HEK293T (cell line): Measurements from ENCODE around the gene CALCR.
A peak's percentile ranks its signal among the peaks of the same experiment; 100 is the strongest.

Experiments used
- CTCF ChIA-PET: fragments of 350-600 bp; formaldehyde crosslinking; extraction: SDS; loops from one replicate; lab custom pipeline; 2021; ENCODE audit warnings: antibody characterized with exemption, inconsistent platforms; lab: Yijun Ruan, JAX
- POLR2A ChIA-PET: fragments of 350-600 bp; formaldehyde crosslinking; extraction: SDS; loops from one replicate; lab custom pipeline; 2020; ENCODE audit warnings: antibody characterized with exemption, inconsistent platforms; lab: Yijun Ruan, JAX
- DNase-seq: peaks from one replicate; pipeline ENCODE4 v3.0.0; 2012; ENCODE audit warnings: mixed read lengths; ENCODE audit errors: extremely low spot score
- ARNT ChIP-seq: fragments of 450-650 bp; IDR thresholded peaks from 2 replicates; pipeline ENCODE4 v1.6.1; 2017; ENCODE audit warnings: mild to moderate bottlenecking
- BHLHE40 ChIP-seq: fragments of 450-650 bp; IDR thresholded peaks from 2 replicates; pipeline ENCODE4 v1.6.1; 2016; ENCODE audit warnings: mild to moderate bottlenecking, moderate library complexity, borderline replicate concordance
- CTBP1 ChIP-seq: fragments of 450-650 bp; IDR thresholded peaks from 2 replicates; pipeline ENCODE4 v1.6.1; 2016; ENCODE audit warnings: borderline replicate concordance
- ELF4 ChIP-seq: fragments of 450-650 bp; IDR thresholded peaks from 2 replicates; pipeline ENCODE4 v1.6.1; 2017; ENCODE audit warnings: antibody characterized with exemption
- FOXA1 ChIP-seq: fragments of 450-650 bp; IDR thresholded peaks from 2 replicates; pipeline ENCODE4 v1.6.1; 2016; ENCODE audit warnings: mild to moderate bottlenecking
- FOXK2 ChIP-seq: fragments of 450-650 bp; IDR thresholded peaks from 2 replicates; pipeline ENCODE4 v1.6.1; 2016; ENCODE audit warnings: mild to moderate bottlenecking
- FOXM1 ChIP-seq: fragments of 450-650 bp; IDR thresholded peaks from 2 replicates; pipeline ENCODE4 v1.6.1; 2017; ENCODE audit warnings: mild to moderate bottlenecking, borderline replicate concordance
- HDGF ChIP-seq: fragments of 450-650 bp; IDR thresholded peaks from 2 replicates; pipeline ENCODE4 v1.6.1; 2017; ENCODE audit warnings: antibody characterized with exemption, borderline replicate concordance
- L3MBTL2 ChIP-seq: fragments of 450-650 bp; conservative IDR thresholded peaks from 2 replicates; pipeline ENCODE4 v1.6.1; 2016; ENCODE audit warnings: mild to moderate bottlenecking
- LEF1 ChIP-seq: fragments of 450-650 bp; IDR thresholded peaks from 2 replicates; pipeline ENCODE4 v1.6.1; 2017; ENCODE audit warnings: mild to moderate bottlenecking, borderline replicate concordance
- NFRKB ChIP-seq: fragments of 450-650 bp; IDR thresholded peaks from 2 replicates; pipeline ENCODE4 v1.6.1; 2016; ENCODE audit warnings: mild to moderate bottlenecking, moderate library complexity
- SP1 ChIP-seq: fragments of 450-650 bp; IDR thresholded peaks from 2 replicates; pipeline ENCODE4 v1.6.1; 2017
- SUZ12 ChIP-seq: fragments of 450-650 bp; IDR thresholded peaks from 2 replicates; pipeline ENCODE4 v1.6.1; 2016; ENCODE audit warnings: mild to moderate bottlenecking
- TARDBP ChIP-seq: fragments of 450-650 bp; IDR thresholded peaks from 2 replicates; pipeline ENCODE4 v1.6.1; 2016
- ZNF384 ChIP-seq: fragments of 450-650 bp; IDR thresholded peaks from 2 replicates; pipeline ENCODE4 v1.6.1; 2016
- TF ChIP-seq, protein P1 (sequence below): fragments of 450-650 bp; IDR thresholded peaks from 2 replicates; pipeline ENCODE4 v1.6.1; 2016

CALCR gene

DNA sequence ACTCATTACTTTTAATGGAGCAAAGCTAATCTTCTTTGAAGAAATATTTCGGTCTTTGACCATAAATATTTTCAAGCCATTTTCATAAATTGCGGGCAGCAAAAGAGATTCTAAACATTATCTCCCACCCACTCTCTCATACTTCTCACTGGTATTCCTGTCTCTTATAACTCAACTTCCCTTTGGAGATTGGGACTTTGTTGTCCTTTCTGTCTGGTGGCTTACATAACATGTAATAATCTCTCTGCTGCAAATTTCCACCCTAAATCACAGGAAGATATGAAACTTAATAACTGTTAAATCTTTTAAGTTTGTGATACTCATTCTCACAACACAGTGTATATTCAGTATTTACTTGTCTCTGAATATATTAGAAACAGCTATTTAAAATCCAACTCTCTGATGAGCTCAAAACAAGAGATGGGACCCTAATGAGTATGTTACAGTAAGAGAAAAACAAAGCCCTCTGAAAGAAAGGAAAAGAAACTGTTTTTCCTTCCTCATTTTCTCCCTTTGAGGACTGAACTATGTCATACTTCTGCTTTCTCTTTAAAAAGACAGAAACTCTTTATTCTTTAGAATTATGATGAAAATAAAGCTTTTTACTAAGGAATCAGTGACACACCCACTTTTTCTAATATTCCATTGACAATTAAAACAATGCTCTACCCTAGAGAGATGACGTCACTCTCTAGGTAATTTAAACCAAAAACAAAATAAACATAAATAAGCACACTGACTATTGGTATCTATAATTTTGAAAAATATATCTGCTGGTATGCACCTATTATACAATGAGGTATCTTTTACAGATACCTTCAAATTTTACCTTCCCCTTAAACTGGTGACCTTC lies 14.7 kb downstream of the CALCR start:
- DNase-seq, result no peak
- POLR2A ChIA-PET, result no interaction called here
- TF ChIP-seq FOXM1 (no peak), TARDBP (no peak), CTBP1 (no peak), ZNF384 (no peak), SUZ12 (no peak), BHLHE40 (no peak), SP1 (no peak), L3MBTL2 (no peak), ELF4 (no peak), NFRKB (no peak), HDGF (no peak), FOXK2 (no peak), FOXA1 (no peak), ARNT (no peak), LEF1 (no peak)
- TF ChIP-seq, protein P1, sequence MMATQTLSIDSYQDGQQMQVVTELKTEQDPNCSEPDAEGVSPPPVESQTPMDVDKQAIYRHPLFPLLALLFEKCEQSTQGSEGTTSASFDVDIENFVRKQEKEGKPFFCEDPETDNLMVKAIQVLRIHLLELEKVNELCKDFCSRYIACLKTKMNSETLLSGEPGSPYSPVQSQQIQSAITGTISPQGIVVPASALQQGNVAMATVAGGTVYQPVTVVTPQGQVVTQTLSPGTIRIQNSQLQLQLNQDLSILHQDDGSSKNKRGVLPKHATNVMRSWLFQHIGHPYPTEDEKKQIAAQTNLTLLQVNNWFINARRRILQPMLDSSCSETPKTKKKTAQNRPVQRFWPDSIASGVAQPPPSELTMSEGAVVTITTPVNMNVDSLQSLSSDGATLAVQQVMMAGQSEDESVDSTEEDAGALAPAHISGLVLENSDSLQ, result no peak
- CTCF ChIA-PET, result interaction anchor here (1.0 kb wide), 1 partner anchor 9 kb away, joined by 4 read pairs; no protein-coding TSS in a partner anchor

DNA sequence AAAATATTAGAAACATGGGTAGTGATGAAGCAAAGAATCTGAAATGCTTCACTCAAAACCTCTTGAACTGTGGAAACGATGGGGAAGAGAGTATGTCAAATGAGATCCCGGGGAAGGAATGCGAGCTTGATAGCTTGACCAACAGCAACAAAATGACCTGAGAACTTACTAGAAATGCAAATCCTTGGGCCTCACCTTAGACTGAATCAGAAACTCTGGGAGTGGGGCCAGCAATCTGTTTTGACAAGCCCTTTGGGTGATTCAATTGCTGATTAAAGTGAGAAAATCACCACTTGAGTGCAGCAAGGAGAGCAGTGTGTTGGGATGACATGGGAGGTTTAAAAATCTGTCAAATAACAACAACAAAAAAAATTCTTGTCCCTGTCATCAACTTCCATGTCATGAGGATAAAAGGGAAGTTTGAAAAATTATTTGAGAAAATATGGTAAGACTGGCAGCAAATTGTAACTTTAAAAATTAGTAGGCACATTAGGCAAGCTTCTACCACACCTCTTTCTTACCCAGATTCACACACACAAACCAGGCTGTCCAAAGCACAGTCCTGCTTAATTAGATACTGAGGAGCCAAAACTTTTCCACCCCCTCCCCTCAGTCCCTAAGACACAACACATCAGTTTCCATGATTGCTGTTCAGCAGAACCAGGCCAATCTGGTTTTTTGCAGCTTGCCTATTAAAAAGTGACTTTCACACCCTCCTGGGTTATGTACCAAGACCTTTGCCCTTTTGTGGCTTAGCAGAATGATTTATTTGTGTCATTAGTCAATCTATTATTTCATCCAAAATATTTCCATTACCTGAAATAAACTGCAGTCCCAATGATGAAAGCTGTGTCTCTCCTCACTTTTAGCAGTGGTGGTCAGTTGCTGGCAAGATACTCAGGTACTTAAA lies 15.6 kb downstream of the CALCR start:
- DNase-seq, result no peak
- CTCF ChIA-PET, result interaction anchor here (1.0 kb wide), 1 partner anchor 8 kb away, joined by 4 read pairs; no protein-coding TSS in a partner anchor
- POLR2A ChIA-PET, result no interaction called here

DNA sequence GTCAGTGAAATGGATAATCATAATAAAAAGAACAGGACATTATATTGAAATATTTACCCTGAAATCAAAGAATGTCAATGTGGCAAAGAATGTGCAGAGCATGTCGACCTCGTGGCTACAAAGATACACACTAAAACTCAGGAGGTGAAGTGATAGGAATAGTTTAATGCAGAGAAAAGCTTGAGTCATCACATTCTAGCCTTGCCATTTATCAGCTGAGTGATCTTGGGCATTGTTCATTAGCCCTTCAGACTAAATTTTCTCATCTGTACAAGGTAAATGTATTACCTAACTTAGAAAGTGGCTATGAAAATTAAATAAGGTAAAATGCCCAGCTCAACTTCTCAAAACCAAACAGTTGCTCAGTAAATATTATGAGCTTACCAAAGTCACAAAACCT lies 22.6 kb downstream of the CALCR start:
- TF ChIP-seq HDGF (no peak), FOXM1 (no peak), FOXK2 (no peak), CTBP1 (no peak)
- DNase-seq, result no peak
- CTCF ChIA-PET, result interaction anchor here (1.1 to 1.4 kb wide), 2 partner anchors 10 to 22 kb away, joined by 3 read pairs; no protein-coding TSS in a partner anchor
- POLR2A ChIA-PET, result no interaction called here

More for the DNA sequence above, 15.6 kb downstream of the CALCR start:
- TF ChIP-seq ELF4 (no peak), FOXK2 (no peak), ARNT (no peak), L3MBTL2 (no peak), HDGF (no peak), ZNF384 (no peak), SUZ12 (no peak), TARDBP (no peak), LEF1 (no peak), NFRKB (no peak), FOXM1 (no peak), FOXA1 (no peak), CTBP1 (no peak), BHLHE40 (no peak), SP1 (no peak)
- TF ChIP-seq, protein P1, result no peak

DNA sequence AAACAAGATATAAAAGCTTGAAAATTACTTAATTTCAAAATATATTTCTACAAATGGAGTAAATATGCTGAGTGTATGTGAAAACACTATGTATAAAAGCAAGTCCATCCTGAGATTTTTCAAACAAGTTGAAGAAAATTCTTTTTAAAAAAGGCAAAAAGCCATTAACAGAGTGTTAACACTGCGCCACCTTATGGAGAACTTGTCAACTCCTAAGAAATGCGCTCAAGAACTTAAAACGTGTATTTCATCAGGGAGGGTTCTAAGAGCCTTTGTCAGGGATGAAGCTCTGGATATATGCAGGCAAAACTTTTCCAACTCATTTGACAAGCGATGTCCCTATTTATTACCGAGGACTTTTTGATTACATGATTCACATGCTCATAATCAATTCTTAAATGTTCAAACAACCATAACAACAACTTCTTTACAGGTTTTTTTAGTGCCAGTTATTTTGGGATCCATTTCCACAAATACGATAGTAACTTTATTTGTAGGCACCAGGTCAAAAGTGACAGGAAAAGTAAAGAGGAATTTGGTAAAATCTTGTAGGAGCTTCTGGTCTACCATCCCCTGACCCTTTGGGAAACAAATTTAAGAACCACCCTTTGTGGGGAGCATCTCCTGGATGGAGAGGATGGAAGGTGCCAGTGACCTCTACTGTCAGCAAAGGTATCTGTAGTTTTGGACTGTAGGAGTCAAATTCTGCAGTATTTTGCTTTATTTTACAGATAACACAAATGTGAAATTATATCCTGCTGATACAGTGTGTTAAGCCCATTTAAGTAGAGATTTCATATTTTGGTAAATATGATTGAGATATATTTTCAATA lies 23.2 kb downstream of the CALCR start:
- no peak for TF ChIP-seq HDGF
- TF ChIP-seq SUZ12, result no peak
- no peak for TF ChIP-seq LEF1
- TF ChIP-seq NFRKB, result no peak
- no peak for TF ChIP-seq L3MBTL2
- no peak for TF ChIP-seq ELF4
- ChIA-PET CTCF (interaction anchor here (0.6 to 1.5 kb wide), 10 partner anchors 8 to 305 kb away, joined by 3 to 8 read pairs (median 4); no protein-coding TSS in a partner anchor), POLR2A (no interaction called here)
- DNase-seq, result peak; percentile 28

DNA sequence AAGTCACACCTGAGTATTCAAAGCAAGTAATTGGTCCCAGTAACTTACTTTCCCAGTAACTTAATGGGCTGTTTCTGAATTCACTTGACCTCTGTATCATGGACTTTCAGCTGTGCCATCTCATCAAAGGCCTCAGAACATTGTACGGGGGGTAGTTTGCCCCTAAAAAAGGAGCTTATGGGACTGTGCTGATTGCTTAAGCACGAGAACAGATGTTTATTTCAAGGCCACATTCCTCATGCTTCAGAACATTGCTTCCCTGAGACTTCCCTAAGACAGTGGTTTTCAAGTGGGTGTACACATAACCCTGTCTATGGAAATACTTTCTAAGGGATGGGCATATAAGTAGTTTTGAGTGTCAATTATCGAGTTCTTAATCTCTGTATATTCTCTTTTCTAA lies 26.8 kb downstream of the CALCR start:
- ChIA-PET POLR2A (no interaction called here), CTCF (no interaction called here)
- no peak for DNase-seq
- TF ChIP-seq ZNF384, result no peak
- no peak for TF ChIP-seq NFRKB
- TF ChIP-seq FOXA1, result no peak
- no peak for TF ChIP-seq SUZ12
- TF ChIP-seq LEF1, result no peak
- no peak for TF ChIP-seq HDGF
- TF ChIP-seq FOXM1, result no peak
- no peak for TF ChIP-seq BHLHE40
- TF ChIP-seq ARNT, result no peak
- no peak for TF ChIP-seq SP1
- no peak for TF ChIP-seq CTBP1
- TF ChIP-seq L3MBTL2, result no peak
- TF ChIP-seq, protein P1, result no peak
- TF ChIP-seq FOXK2, result no peak
- no peak for TF ChIP-seq ELF4
- no peak for TF ChIP-seq TARDBP
